HCT116 (cell line): ENCODE data around the gene TAS2R46. TPM values are rescaled to one million over a fixed set of nuclear protein-coding genes. Genes with fewer than 3 reads are reported as not detected.

ENCODE experiments used
- ATAC-seq: fragments of 200-7000 bp; cut with Tn5 transposase; 2 replicates; pipeline ENCODE4 v1.9.1; 2020; ENCODE audit warnings: mild to moderate bottlenecking, moderate library complexity
- BruUV-seq: library from RNA; stranded (reverse); fragments of 400-500 nt; replicated peaks from 2 replicates; lab custom pipeline; 2021; lab: Mats Ljungman, UMichigan
- CTCF ChIA-PET: fragments of 300-600 bp; sonication (Branson Sonifier 250); formaldehyde crosslinking; loops from one replicate; lab custom pipeline; 2021; ENCODE audit warnings: antibody characterized with exemption; lab: Charles Lee
- POLR2A ChIA-PET: fragments of 300-600, 350-600 bp; sonication (Branson Sonifier 250); formaldehyde crosslinking; loops from one replicate; lab custom pipeline; 2021; ENCODE audit warnings: antibody characterized with exemption; lab: Charles Lee
- RAD21 ChIA-PET, 2 experiments: fragments of 300-600 bp; sonication (Branson Sonifier 250); formaldehyde crosslinking; loops; one replicate each; lab custom pipeline; 2023; ENCODE audit warnings: low total read pairs in 2 of 2; ENCODE audit not compliant: uncharacterized antibody in 2 of 2, unreplicated experiment in 2 of 2, low non-redundant PET in 1 of 2; lab: Charles Lee
- DNase-seq: peaks from one replicate; pipeline ENCODE4 v3.0.0-alpha.2; 2010; ENCODE audit warnings: low read depth, low spot score
- H2AFZ ChIP-seq: fragments of 200-600 bp; shearing (Covaris generic), sonication (generic); 2 replicates; pipeline ENCODE4 v1.6.1; 2017; ENCODE audit warnings: low read depth, mixed run types, mixed read lengths, antibody characterized with exemption, low read length; ENCODE audit not compliant: poor library complexity, severe bottlenecking
- H3K27ac ChIP-seq: 2 replicates; pipeline ENCODE4 v1.5.1; 2012; ENCODE audit warnings: low read depth, low read length
- H3K27me3 ChIP-seq: fragments of 200-600 bp; sonication (generic); 2 replicates; pipeline ENCODE4 v1.6.1; 2016; ENCODE audit warnings: mixed run types, low read length, mixed read lengths; ENCODE audit not compliant: insufficient read depth
- H3K36me3 ChIP-seq, 2 experiments: fragments of 200-500 bp in 1 of 2; fragments of 200-600 bp in 1 of 2; sonication (Bioruptor generic) in 1 of 2; sonication (generic) in 1 of 2; 2 replicates each; pipeline versions ENCODE4 v1.5.1 to v1.6.1; 2014 to 2016; ENCODE audit warnings: low read length in 2 of 2, inconsistent platforms in 1 of 2, mixed read lengths in 1 of 2, mixed run types in 1 of 2; ENCODE audit not compliant: insufficient read depth in 2 of 2, control insufficient read depth in 1 of 2
- H3K4me1 ChIP-seq, 2 experiments: fragments of 200-600 bp in 1 of 2; sonication (generic) in 1 of 2; 2 replicates each; pipeline versions ENCODE4 v1.5.1 to v1.6.1; 2012 to 2017; ENCODE audit warnings: low read length in 2 of 2, inconsistent platforms in 1 of 2, mild to moderate bottlenecking in 1 of 2, mixed read lengths in 1 of 2, mixed run types in 1 of 2, moderate library complexity in 1 of 2; ENCODE audit not compliant: insufficient read depth in 2 of 2, control insufficient read depth in 1 of 2
- H3K4me2 ChIP-seq: fragments of 200-600 bp; sonication (generic); 2 replicates; pipeline ENCODE4 v1.6.1; 2017; ENCODE audit warnings: mixed run types, low read length, mixed read lengths
- H3K4me3 ChIP-seq, 2 experiments: fragments of 200-600 bp in 1 of 2; sonication (generic) in 1 of 2; replicated peaks in 1 of 2; 2 replicates each; pipeline ENCODE4 v1.5.1; 2011 to 2016; ENCODE audit warnings: low read length in 2 of 2, control low read depth in 1 of 2, low read depth in 1 of 2, mild to moderate bottlenecking in 1 of 2, mixed read lengths in 1 of 2, mixed run types in 1 of 2
- H3K79me2 ChIP-seq: fragments of 200-600 bp; sonication (generic); 2 replicates; pipeline ENCODE4 v1.6.1; 2017; ENCODE audit warnings: mild to moderate bottlenecking, mixed run types, low read length, moderate library complexity, mixed read lengths; ENCODE audit not compliant: insufficient read depth
- H3K9ac ChIP-seq: fragments of 200-600 bp; sonication (generic); 2 replicates; pipeline ENCODE4 v1.6.1; 2016; ENCODE audit warnings: low read length, mixed read lengths
- H3K9me2 ChIP-seq: fragments of 200-600 bp; sonication (generic), shearing (Covaris generic); 2 replicates; pipeline ENCODE4 v1.6.1; 2017; ENCODE audit warnings: mixed run types, mild to moderate bottlenecking, moderate library complexity; ENCODE audit not compliant: insufficient read depth
- H3K9me3 ChIP-seq, 2 experiments: fragments of 200-500 bp in 1 of 2; fragments of 200-600 bp in 1 of 2; sonication (Bioruptor generic) in 1 of 2; sonication (generic) in 1 of 2; 2 replicates each; pipeline ENCODE4 v1.6.1; 2014 to 2017; ENCODE audit warnings: low read length in 2 of 2, mixed read lengths in 2 of 2, inconsistent platforms in 1 of 2, low read depth in 1 of 2, mild to moderate bottlenecking in 1 of 2, mixed run types in 1 of 2, moderate library complexity in 1 of 2; ENCODE audit not compliant: control insufficient read depth in 1 of 2, insufficient read depth in 1 of 2
- H4K20me1 ChIP-seq: fragments of 200-600 bp; sonication (generic), shearing (Covaris generic); 2 replicates; pipeline ENCODE4 v1.6.1; 2017; ENCODE audit warnings: mixed run types, mild to moderate bottlenecking, moderate library complexity; ENCODE audit not compliant: insufficient read depth
- CBX3 ChIP-seq: IDR thresholded peaks from 2 replicates; pipeline ENCODE4 v1.6.1; 2012; ENCODE audit warnings: low read depth
- ELF1 ChIP-seq: IDR thresholded peaks from 2 replicates; pipeline ENCODE4 v1.6.1; 2012; ENCODE audit warnings: low read depth, borderline replicate concordance
- JUND ChIP-seq: IDR thresholded peaks from 2 replicates; pipeline ENCODE4 v1.6.1; 2012
- RAD21 ChIP-seq: IDR thresholded peaks from 2 replicates; pipeline ENCODE4 v1.6.1; 2012; ENCODE audit warnings: low read depth, mild to moderate bottlenecking
- SIN3A ChIP-seq: IDR thresholded peaks from 2 replicates; pipeline ENCODE4 v1.6.1; 2012; ENCODE audit warnings: low read depth
- SP1 ChIP-seq: IDR thresholded peaks from 2 replicates; pipeline ENCODE4 v1.6.1; 2012; ENCODE audit warnings: low read depth
- TCF7L2 ChIP-seq: IDR thresholded peaks from 2 replicates; pipeline ENCODE4 v1.7.0; 2011; ENCODE audit warnings: borderline replicate concordance, inconsistent platforms; ENCODE audit not compliant: insufficient read depth, insufficient read length; ENCODE audit errors: extremely low read depth
- YY1 ChIP-seq: IDR thresholded peaks from 2 replicates; pipeline ENCODE4 v1.6.1; 2011; ENCODE audit warnings: low read length, low read depth, moderate library complexity, mild to moderate bottlenecking; ENCODE audit not compliant: insufficient replicate concordance; ENCODE audit errors: extremely low read depth
- ZNF274 ChIP-seq: fragments of 200-500 bp; sonication (Bioruptor generic); IDR thresholded peaks from 2 replicates; pipeline ENCODE4 v1.6.1; 2014; ENCODE audit warnings: mild to moderate bottlenecking, low read depth, low read length, inconsistent platforms
- intact Hi-C: fragments of 100-400 bp; cut with micrococcal nuclease; formaldehyde crosslinking; loops from 2 replicates; pipeline ENCODE4 v1.10.0; 2022
- total RNA-seq: library from RNA; stranded (reverse); gene quantifications from one replicate; pipeline ENCODE4 v1.2.1, GENCODE V29; 2021; ENCODE audit not compliant: unreplicated experiment
- TF ChIP-seq, protein P1 (sequence below): IDR thresholded peaks from 2 replicates; pipeline ENCODE4 v1.6.1; 2012
- TF ChIP-seq, protein P2 (sequence below), 3 experiments: fragments of 200-600 bp in 1 of 3; sonication (generic) in 1 of 3; IDR thresholded peaks in 2 of 3; conservative IDR thresholded peaks in 1 of 3; 2 replicates each; pipeline ENCODE4 v1.5.1; 2012 to 2017; ENCODE audit warnings: low read depth in 2 of 3, low read length in 2 of 3, antibody characterized with exemption in 1 of 3, borderline replicate concordance in 1 of 3, control low read depth in 1 of 3, mild to moderate bottlenecking in 1 of 3, mixed read lengths in 1 of 3, mixed run types in 1 of 3, moderate library complexity in 1 of 3; ENCODE audit not compliant: insufficient read depth in 1 of 3

TAS2R46 gene
- total RNA-seq, 1 experiment from 2014 or later: 0.42 TPM

DNA sequence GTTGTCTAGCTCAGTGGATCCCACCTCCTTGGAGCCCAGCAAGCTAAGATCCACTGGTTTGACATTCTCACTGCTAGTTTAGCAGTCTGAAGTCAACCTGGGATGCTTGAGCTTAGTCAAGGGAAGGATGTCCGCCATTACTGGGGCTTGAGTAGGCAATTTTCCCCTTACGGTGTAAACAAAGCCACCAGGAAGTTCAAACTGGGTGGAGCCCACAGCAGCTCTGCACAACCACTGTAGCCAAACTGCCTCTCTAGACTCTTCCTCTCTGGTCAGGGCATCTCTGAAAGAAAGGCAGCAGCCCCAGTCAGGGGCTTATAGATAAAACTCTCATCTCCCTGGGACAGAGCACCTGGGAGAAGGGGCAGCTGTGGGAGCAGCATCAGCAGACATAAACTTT, 46.8 kb upstream of the TAS2R46 start:
- ChIA-PET POLR2A (no interaction called here), CTCF (no interaction called here), RAD21 (no interaction called here)
- ATAC-seq: no peak
- Histone ChIP-seq H3K79me2 (peaks cover 94% of the 10 kb centered on the region), H3K36me3 (no peaks in the 10 kb centered on the region; a peak in 1 of 4 replicates), H3K4me2 (no peak overlapping the region), H2AFZ (no peak overlapping the region), H3K9ac (no peak overlapping the region), H3K9me2 (no peaks in the 10 kb centered on the region), H4K20me1 (no peaks in the 10 kb centered on the region), H3K9me3 (no peaks in the 10 kb centered on the region), H3K4me1 (no peaks in the 10 kb centered on the region), H3K4me3 (no peak overlapping the region), H3K27me3 (no peaks in the 10 kb centered on the region), H3K27ac (no peak overlapping the region)
- DNase-seq: no peak
- intact Hi-C loops: no loop called here
- no TSS peak for BruUV-seq
- TF ChIP-seq CBX3 (no peak), ELF1 (no peak), SP1 (no peak), SIN3A (no peak), ZNF274 (no peak), YY1 (no peak), JUND (no peak), RAD21 (no peak), TCF7L2 (no peak)
- TF ChIP-seq, protein P1, sequence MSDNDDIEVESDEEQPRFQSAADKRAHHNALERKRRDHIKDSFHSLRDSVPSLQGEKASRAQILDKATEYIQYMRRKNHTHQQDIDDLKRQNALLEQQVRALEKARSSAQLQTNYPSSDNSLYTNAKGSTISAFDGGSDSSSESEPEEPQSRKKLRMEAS: no peak
- TF ChIP-seq, protein P2, sequence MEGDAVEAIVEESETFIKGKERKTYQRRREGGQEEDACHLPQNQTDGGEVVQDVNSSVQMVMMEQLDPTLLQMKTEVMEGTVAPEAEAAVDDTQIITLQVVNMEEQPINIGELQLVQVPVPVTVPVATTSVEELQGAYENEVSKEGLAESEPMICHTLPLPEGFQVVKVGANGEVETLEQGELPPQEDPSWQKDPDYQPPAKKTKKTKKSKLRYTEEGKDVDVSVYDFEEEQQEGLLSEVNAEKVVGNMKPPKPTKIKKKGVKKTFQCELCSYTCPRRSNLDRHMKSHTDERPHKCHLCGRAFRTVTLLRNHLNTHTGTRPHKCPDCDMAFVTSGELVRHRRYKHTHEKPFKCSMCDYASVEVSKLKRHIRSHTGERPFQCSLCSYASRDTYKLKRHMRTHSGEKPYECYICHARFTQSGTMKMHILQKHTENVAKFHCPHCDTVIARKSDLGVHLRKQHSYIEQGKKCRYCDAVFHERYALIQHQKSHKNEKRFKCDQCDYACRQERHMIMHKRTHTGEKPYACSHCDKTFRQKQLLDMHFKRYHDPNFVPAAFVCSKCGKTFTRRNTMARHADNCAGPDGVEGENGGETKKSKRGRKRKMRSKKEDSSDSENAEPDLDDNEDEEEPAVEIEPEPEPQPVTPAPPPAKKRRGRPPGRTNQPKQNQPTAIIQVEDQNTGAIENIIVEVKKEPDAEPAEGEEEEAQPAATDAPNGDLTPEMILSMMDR (IDR thresholded peaks at IDR 0.05 in 2 of 3, conservative IDR thresholded peaks at IDR 0.05 in 1 of 3; ENCODE audit: borderline replicate concordance in 1 of 3, insufficient read depth in 1 of 3, low read depth in 2 of 3, low read length in 2 of 3): no peak
